GM12874 (cell line): ENCODE results near the gene ADAMTS18.

ENCODE experiments used
- CTCF ChIP-seq: IDR thresholded peaks from 2 replicates; pipeline ENCODE4 v1.5.1; 2011; ENCODE audit warnings: low read depth, mild to moderate bottlenecking, control low read depth, low read length, moderate library complexity; ENCODE audit not compliant: insufficient read depth

Gene ADAMTS18

DNA sequence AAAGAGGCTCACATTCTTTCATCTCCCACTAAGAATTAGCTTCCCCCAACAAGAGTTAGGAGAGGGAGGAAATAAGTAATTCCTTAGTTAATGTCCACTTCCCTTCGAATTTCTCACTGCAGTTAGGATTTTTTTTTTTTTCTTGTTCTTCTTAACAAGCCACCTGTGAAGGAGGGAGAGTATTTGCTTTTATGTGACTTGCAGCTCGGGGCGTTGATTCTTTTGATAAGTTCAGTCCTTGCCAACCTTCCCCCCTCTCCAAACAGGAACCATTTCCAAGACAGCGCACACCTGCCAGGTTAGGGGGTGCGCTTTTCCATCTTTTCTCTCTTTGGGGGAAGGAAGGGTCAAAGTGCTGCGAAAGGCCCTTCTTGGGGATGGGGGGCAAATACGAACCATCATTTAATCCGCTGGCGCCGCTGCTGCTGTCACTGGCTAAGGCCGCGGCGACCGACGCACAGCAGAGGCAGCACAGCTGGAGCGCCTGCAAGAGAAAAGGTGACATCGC is 758 bp downstream of the ADAMTS18 start:
- TF ChIP-seq CTCF, result no peak

- no peak for TF ChIP-seq CTCF
Observed at GRCh38 chr16:77433146-77433545, 1.7 kb downstream of the ADAMTS18 start.

DNA sequence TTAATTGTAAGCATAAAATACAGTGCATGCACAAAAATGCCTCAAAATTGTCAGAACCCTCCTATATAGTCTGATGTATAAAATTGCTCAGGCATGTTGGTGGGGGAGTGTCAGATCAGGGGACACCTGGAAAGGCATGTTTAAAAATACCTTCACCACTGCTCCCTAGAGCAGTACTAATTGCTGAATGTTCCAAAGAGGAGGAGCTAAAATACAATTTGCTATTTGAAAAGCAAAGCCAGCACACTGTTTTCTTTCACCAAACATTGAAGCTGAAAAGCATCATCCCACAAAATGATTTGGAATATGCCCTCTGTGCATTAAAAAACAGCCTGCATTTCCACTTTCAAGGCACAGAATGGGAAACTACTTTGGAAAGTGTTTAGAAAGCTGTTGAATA is 2.6 kb downstream of the ADAMTS18 start:
- TF ChIP-seq CTCF, result no peak

DNA sequence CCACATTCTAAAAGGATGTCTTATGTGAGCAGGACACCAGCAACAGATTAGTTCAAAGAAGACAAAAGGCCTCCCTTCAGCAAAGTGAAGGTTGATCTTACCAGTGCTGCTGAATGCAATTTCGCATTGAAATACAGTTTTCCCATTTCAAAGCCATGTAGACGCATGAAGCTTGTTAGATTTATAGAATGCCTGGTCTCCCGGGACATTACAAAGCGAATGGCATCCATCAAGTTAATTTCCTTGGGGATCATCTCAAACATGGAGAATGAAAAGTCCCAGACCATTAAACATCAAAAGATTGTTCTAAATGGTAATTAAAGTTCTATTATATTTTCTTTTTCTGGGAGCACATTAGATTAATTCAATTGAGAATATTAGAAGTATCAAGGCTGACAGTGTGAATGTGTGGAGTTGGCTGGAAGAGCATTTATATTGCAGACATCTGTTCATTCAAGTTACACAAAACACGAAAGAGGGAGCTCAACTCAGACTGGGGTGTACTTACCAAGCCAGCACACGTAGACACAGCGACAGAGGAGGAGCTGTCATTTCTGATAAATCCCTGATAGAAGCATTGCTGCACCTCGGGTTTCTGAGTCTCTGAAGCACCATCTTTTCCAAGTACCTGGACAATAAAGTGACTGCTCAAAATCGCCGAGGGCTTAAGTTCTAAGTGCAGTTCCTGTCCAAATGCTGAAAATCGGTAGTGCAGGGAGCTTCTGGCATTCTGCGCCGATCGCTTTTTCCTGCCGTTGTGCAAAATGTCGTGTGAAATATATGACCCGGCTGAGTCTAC is 3.8 kb downstream of the ADAMTS18 start:
- TF ChIP-seq CTCF, result no peak

GRCh38 chr16:77430360-77430759 is 4.5 kb downstream of the ADAMTS18 start:
- no peak for TF ChIP-seq CTCF

DNA sequence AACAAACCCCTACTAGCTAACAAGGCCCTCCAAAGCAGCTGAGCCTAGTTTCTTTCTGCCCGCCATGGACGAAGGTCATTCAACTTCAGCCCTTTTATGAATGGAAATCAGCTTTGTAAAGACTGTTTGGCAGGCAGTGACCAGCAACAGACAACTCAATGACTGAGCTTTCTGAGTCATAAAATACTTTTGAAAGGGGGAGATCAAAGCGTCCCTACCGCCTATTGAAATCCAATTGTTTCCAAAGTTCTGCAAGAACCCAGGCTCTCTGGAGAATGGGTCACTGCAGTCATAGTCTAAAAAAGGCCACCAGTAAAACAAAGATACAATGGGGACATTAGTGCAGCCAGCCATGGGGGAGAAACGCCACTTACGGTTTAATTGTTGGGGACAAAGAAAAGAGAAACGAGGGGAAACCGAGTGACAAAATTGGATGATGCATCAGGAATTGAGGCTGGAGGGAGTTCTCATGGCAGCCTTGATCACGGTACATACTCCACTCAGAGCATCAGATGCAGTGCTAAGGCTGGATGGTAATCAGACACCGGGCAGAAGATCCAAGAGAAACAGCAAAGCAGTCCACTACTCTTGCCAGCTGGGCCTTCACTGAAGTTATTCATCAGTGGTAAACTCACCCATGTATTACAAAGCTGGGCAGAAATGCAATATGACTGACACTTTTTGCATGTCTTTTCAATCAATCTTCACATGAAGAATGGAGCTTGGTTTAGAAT is 9.8 kb downstream of the ADAMTS18 start:
- TF ChIP-seq CTCF, result no peak

- TF ChIP-seq CTCF, result no peak
Observed at GRCh38 chr16:77422196-77422784, 12.5 kb downstream of the ADAMTS18 start.
